ENCODE data around the gene TLR8.

DNA sequence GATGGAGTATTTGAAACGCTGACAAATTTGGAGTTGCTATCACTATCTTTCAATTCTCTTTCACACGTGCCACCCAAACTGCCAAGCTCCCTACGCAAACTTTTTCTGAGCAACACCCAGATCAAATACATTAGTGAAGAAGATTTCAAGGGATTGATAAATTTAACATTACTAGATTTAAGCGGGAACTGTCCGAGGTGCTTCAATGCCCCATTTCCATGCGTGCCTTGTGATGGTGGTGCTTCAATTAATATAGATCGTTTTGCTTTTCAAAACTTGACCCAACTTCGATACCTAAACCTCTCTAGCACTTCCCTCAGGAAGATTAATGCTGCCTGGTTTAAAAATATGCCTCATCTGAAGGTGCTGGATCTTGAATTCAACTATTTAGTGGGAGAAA is 13.2 kb downstream of the TLR8 start:
- no peak for TF ChIP-seq GATA2 (IDR thresholded peaks at IDR 0.05; ENCODE audit: low read depth, low read length)
- TF ChIP-seq GATA3 (IDR thresholded peaks at IDR 0.05; ENCODE audit: low read depth, low read length) = no peak
